Nephron (organoid): ENCODE results near the gene PPFIA4.
A peak's percentile ranks its signal among the peaks of the same experiment; 100 is the strongest.

Source experiments
- H3K27ac Mint-ChIP-seq, 3 experiments: 2 replicates each; pipeline ENCODE4 v1.8.0; 2020; ENCODE audit warnings: mixed read lengths in 3 of 3, mild to moderate bottlenecking in 2 of 3, moderate library complexity in 1 of 3
- H3K27me3 Mint-ChIP-seq: 2 replicates; pipeline ENCODE4 v1.8.0; 2021; ENCODE audit warnings: low read depth, mild to moderate bottlenecking, moderate library complexity, mixed read lengths
- H3K36me3 Mint-ChIP-seq: 2 replicates; pipeline ENCODE4 v1.8.0; 2020; ENCODE audit warnings: low read depth, mixed read lengths
- H3K4me1 Mint-ChIP-seq: 2 replicates; pipeline ENCODE4 v1.8.0; 2020; ENCODE audit warnings: mixed read lengths
- H3K4me3 Mint-ChIP-seq, 3 experiments: 2 replicates each; pipeline ENCODE4 v1.8.0; 2020; ENCODE audit warnings: mild to moderate bottlenecking in 3 of 3, mixed read lengths in 3 of 3, moderate library complexity in 2 of 3
- H3K9me3 Mint-ChIP-seq: 2 replicates; pipeline ENCODE4 v1.8.0; 2020; ENCODE audit warnings: mixed read lengths
- CTCF ChIP-seq, 3 experiments: fragments of 200-600 bp; sonication (generic); IDR thresholded peaks; one replicate each; pipeline ENCODE4 v1.5.0; 2021; ENCODE audit warnings: antibody characterized with exemption in 3 of 3; ENCODE audit not compliant: unreplicated experiment in 3 of 3

PPFIA4 gene

GRCh38 chr1:203081465-203082230 lies 55.4 kb downstream of the PPFIA4 start:
- Mint-ChIP-seq H3K27ac (peak overlapping the region; percentile 44 to 71 (median 60)), H3K27me3 (peaks cover 9% of the 10 kb centered on the region), H3K9me3 (no peaks in the 10 kb centered on the region), H3K4me3 (peak overlapping the region; percentile 10 to 90 (median 44)), H3K36me3 (no peaks in the 10 kb centered on the region), H3K4me1 (peaks cover 35% of the 10 kb centered on the region)
- no peak for TF ChIP-seq CTCF (IDR thresholded peaks at IDR 0.05; ENCODE audit: unreplicated experiment in 3 of 3)

GRCh38 chr1:203082231-203082505 lies 55.9 kb downstream of the PPFIA4 start:
- peak overlapping the region in 2 of 3 experiments; percentile 25 to 44 for H3K27ac Mint-ChIP-seq
- no peak for TF ChIP-seq CTCF (IDR thresholded peaks at IDR 0.05; ENCODE audit: unreplicated experiment in 3 of 3)

GRCh38 chr1:203082571-203083462 lies 56.5 kb downstream of the PPFIA4 start:
- Mint-ChIP-seq H3K9me3 (no peaks in the 10 kb centered on the region), H3K27me3 (peaks cover 9% of the 10 kb centered on the region), H3K36me3 (no peaks in the 10 kb centered on the region), H3K27ac (peak overlapping the region; percentile 41 to 46 (median 44)), H3K4me3 (peak overlapping the region; percentile 64 to 90 (median 83)), H3K4me1 (peaks cover 45% of the 10 kb centered on the region)
- TF ChIP-seq CTCF (IDR thresholded peaks at IDR 0.05; ENCODE audit: unreplicated experiment in 3 of 3), result no peak

More at GRCh38 chr1:203082231-203082505, 55.9 kb downstream of the PPFIA4 start:
- Mint-ChIP-seq H3K4me1 (peaks cover 40% of the 10 kb centered on the region), H3K4me3 (peak overlapping the region in 2 of 3 experiments; percentile 8 to 90), H3K9me3 (no peaks in the 10 kb centered on the region), H3K27me3 (peaks cover 9% of the 10 kb centered on the region), H3K36me3 (no peaks in the 10 kb centered on the region)

GRCh38 chr1:203083463-203083921 lies 57.2 kb downstream of the PPFIA4 start:
- no peaks in the 10 kb centered on the region for H3K9me3 Mint-ChIP-seq
- H3K4me1 Mint-ChIP-seq, result peaks cover 51% of the 10 kb centered on the region
- H3K4me3 Mint-ChIP-seq, result peak overlapping the region; percentile 64 to 90 (median 83)
- H3K27me3 Mint-ChIP-seq, result peaks cover 4% of the 10 kb centered on the region
- TF ChIP-seq CTCF (IDR thresholded peaks at IDR 0.05; ENCODE audit: unreplicated experiment in 3 of 3), result no peak
- H3K36me3 Mint-ChIP-seq, result no peaks in the 10 kb centered on the region
- H3K27ac Mint-ChIP-seq, result peak overlapping the region; percentile 41 to 46 (median 44)

- Mint-ChIP-seq H3K4me3 (peak overlapping the region; percentile 59 to 90 (median 83)), H3K27me3 (peaks cover 4% of the 10 kb centered on the region)
These were observed 58.6 kb downstream of the PPFIA4 start for GRCh38 chr1:203084588-203085527.

More at GRCh38 chr1:203084588-203085527, 58.6 kb downstream of the PPFIA4 start:
- no peaks in the 10 kb centered on the region for H3K9me3 Mint-ChIP-seq
- peak overlapping the region in 2 of 3 experiments; percentile 21 to 48 for H3K27ac Mint-ChIP-seq
- peak; percentile 18 to 39 (median 26) for TF ChIP-seq CTCF (IDR thresholded peaks at IDR 0.05; ENCODE audit: unreplicated experiment in 3 of 3)
- H3K36me3 Mint-ChIP-seq, result no peaks in the 10 kb centered on the region
- H3K4me1 Mint-ChIP-seq, result peaks cover 60% of the 10 kb centered on the region
